Activated B cell treated with CpG ODN at 0.5 μM for 24 hours (primary cell): Measurements from ENCODE around the gene APOL4. TPM values are rescaled to one million over a fixed set of nuclear protein-coding genes. Genes with fewer than 3 reads are reported as not detected.
"Not testable (repeated sequence)": the region's sequence is repeated elsewhere in the genome, so short reads cannot be mapped to it uniquely, and the experiment has no call there.

ENCODE experiments used
- ATAC-seq: fragments of 200-7000 bp; cut with Tn5 transposase; one replicate; pipeline ENCODE4 v1.10.0; 2021; ENCODE audit warnings: low read depth, mild to moderate bottlenecking, moderate library complexity
- CTCF ChIA-PET: fragments of 350-600 bp; sonication (Branson Sonifier 250); formaldehyde crosslinking; loops from one replicate; lab custom pipeline; 2021; ENCODE audit warnings: antibody characterized with exemption; lab: Charles Lee
- POLR2A ChIA-PET: fragments of 350-600 bp; sonication (Branson Sonifier 250); formaldehyde crosslinking; loops from one replicate; lab custom pipeline; 2021; ENCODE audit warnings: antibody characterized with exemption; lab: Charles Lee
- DNase-seq: peaks from one replicate; pipeline ENCODE4 v3.0.0; 2022
- H3K27ac Mint-ChIP-seq: one replicate; pipeline ENCODE4 v1.8.0; 2020; ENCODE audit warnings: mixed read lengths
- H3K27me3 Mint-ChIP-seq: one replicate; pipeline ENCODE4 v1.8.0; 2021; ENCODE audit warnings: mixed read lengths
- H3K36me3 Mint-ChIP-seq: one replicate; pipeline ENCODE4 v1.8.0; 2021; ENCODE audit warnings: low read depth, mixed read lengths
- H3K4me1 Mint-ChIP-seq: one replicate; pipeline ENCODE4 v1.8.0; 2021; ENCODE audit warnings: mixed read lengths
- H3K4me3 Mint-ChIP-seq: one replicate; pipeline ENCODE4 v1.8.0; 2020; ENCODE audit warnings: mild to moderate bottlenecking, mixed read lengths
- H3K9me3 Mint-ChIP-seq: one replicate; pipeline ENCODE4 v1.8.0; 2020; ENCODE audit warnings: mixed read lengths
- intact Hi-C: fragments of 100-400 bp; cut with micrococcal nuclease; formaldehyde crosslinking; loops from one replicate; pipeline ENCODE4 v1.15.1; 2024
- total RNA-seq: library from RNA; stranded (reverse); gene quantifications from 2 replicates; pipeline ENCODE4 v1.2.3, GENCODE V29; 2022
- TF ChIP-seq, protein P1 (sequence below): fragments of 200-600 bp; IDR thresholded peaks from one replicate; pipeline ENCODE4 v1.8.0; 2022; ENCODE audit warnings: antibody characterized with exemption, mild to moderate bottlenecking

The APOL4 gene
- total RNA-seq, 1 donor from 2014 or later: not detected

- no peak overlapping the region for H3K4me3 Mint-ChIP-seq
- H3K4me1 Mint-ChIP-seq: peaks cover 22% of the 10 kb centered on the region
- no peak for DNase-seq
- H3K36me3 Mint-ChIP-seq: no peaks in the 10 kb centered on the region
- intact Hi-C loops: no loop called here
- TF ChIP-seq, protein P1, sequence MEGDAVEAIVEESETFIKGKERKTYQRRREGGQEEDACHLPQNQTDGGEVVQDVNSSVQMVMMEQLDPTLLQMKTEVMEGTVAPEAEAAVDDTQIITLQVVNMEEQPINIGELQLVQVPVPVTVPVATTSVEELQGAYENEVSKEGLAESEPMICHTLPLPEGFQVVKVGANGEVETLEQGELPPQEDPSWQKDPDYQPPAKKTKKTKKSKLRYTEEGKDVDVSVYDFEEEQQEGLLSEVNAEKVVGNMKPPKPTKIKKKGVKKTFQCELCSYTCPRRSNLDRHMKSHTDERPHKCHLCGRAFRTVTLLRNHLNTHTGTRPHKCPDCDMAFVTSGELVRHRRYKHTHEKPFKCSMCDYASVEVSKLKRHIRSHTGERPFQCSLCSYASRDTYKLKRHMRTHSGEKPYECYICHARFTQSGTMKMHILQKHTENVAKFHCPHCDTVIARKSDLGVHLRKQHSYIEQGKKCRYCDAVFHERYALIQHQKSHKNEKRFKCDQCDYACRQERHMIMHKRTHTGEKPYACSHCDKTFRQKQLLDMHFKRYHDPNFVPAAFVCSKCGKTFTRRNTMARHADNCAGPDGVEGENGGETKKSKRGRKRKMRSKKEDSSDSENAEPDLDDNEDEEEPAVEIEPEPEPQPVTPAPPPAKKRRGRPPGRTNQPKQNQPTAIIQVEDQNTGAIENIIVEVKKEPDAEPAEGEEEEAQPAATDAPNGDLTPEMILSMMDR: no peak
- H3K27me3 Mint-ChIP-seq: peaks cover 3% of the 10 kb centered on the region
- POLR2A ChIA-PET: no interaction called here
- no peak for ATAC-seq
- peaks cover 7% of the 10 kb centered on the region for H3K9me3 Mint-ChIP-seq
- CTCF ChIA-PET: interaction anchor here (1.2 to 2.3 kb wide), 2 partner anchors 11 to 275 kb away, joined by 3 to 5 read pairs; no protein-coding TSS in a partner anchor
- H3K27ac Mint-ChIP-seq: no peak overlapping the region
Measured at GRCh38 chr22:36211237-36211861, 9.7 kb upstream of the APOL4 start.

GRCh38 chr22:36210224-36210623 lies 8.6 kb upstream of the APOL4 start:
- TF ChIP-seq, protein P1: no peak
- no peak for DNase-seq
- intact Hi-C loops: no loop called here
- Mint-ChIP-seq H3K27ac (no peak overlapping the region), H3K27me3 (no peaks in the 10 kb centered on the region), H3K36me3 (no peaks in the 10 kb centered on the region), H3K9me3 (peaks cover 7% of the 10 kb centered on the region), H3K4me1 (peaks cover 32% of the 10 kb centered on the region), H3K4me3 (no peak overlapping the region)
- POLR2A ChIA-PET: no interaction called here
- no peak for ATAC-seq
- CTCF ChIA-PET: no interaction called here

DNA sequence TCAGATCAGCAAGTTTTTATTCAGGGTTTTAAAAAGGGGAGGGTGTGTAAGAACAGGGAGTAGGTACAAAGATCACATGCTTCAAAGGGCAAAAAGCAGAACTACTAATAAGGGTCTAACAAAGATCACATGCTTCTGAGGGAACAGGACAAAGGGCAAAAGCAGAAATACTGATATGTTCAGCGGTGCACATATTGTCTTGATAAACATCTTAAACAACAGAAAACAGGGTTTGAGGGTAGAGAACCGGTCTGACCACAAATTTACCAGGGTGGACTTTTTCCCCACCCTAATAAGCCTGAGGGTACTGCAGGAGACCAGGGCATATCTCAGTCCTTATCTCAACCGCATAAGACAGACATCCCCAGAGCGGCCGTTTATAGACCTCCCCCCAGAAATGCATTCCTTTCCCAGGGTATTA lies 7.9 kb upstream of the APOL4 start:
- H3K27ac Mint-ChIP-seq, H3K36me3 Mint-ChIP-seq, H3K27me3 Mint-ChIP-seq, H3K4me3 Mint-ChIP-seq, ATAC-seq, CTCF ChIA-PET, H3K9me3 Mint-ChIP-seq, POLR2A ChIA-PET, DNase-seq: not testable (repeated sequence)
- H3K4me1 Mint-ChIP-seq: peaks cover 38% of the 10 kb centered on the region
- intact Hi-C loops: loop anchor here (1.0 kb wide), 1 partner anchor 12 kb away; no protein-coding TSS in a partner anchor

- Mint-ChIP-seq H3K9me3 (peaks cover 7% of the 10 kb centered on the region), H3K27ac (no peak overlapping the region), H3K4me3 (no peak overlapping the region), H3K36me3 (no peaks in the 10 kb centered on the region), H3K27me3 (no peaks in the 10 kb centered on the region), H3K4me1 (peaks cover 41% of the 10 kb centered on the region)
- TF ChIP-seq, protein P1: no peak
- ChIA-PET POLR2A (no interaction called here), CTCF (no interaction called here)
- DNase-seq (no peak), ATAC-seq (no peak)
- intact Hi-C loops: loop anchor here (1.0 kb wide), 1 partner anchor 12 kb away; no protein-coding TSS in a partner anchor
Measured at GRCh38 chr22:36208914-36209313, 7.3 kb upstream of the APOL4 start.

DNA sequence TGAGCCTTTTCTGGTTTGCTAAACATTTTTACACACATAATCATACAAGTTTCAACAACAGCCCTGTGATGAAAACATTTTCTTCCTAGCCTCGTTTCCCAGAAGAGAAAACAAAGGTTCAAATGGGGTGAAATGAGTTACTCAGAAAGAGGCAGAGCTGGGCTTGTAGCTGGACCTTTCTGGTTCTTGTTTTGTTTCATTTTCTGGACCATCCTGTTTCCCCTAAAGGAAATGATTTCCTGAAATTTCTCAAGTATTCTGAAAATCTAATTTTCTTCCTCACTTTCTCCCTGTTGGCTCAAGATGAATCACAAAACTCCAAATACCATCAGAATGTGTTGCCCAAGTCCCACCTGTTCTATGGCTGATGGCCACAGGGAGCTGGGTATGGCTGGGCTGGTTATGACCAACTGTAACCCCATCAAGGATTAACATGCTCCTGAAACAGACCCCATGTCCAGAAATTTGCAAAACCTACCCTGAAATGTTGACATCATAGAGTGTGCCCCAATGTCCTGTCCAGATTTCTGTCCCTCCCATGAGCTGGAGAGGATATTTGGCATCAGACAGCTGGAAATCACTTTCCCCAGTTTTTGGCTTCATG lies 6.7 kb upstream of the APOL4 start:
- Mint-ChIP-seq H3K27ac (no peak overlapping the region), H3K4me1 (peaks cover 38% of the 10 kb centered on the region), H3K4me3 (no peak overlapping the region), H3K36me3 (no peaks in the 10 kb centered on the region), H3K27me3 (peaks cover 2% of the 10 kb centered on the region), H3K9me3 (peaks cover 7% of the 10 kb centered on the region)
- CTCF ChIA-PET: no interaction called here
- DNase-seq: no peak
- intact Hi-C loops: no loop called here
- POLR2A ChIA-PET: no interaction called here
- no peak for ATAC-seq
- TF ChIP-seq, protein P1: no peak
